ENCODE measurements around the gene GALNT18. TPM values are rescaled to one million over a fixed set of nuclear protein-coding genes. Genes with fewer than 3 reads are reported as not detected.
A peak's percentile ranks its signal among the peaks of the same experiment; 100 is the strongest.

Gene GALNT18
- total RNA-seq, 1 donor from 2014 or later = 39.8 TPM

- no peaks in the 10 kb centered on the region for H3K27me3 Mint-ChIP-seq (ENCODE audit: unreplicated experiment)
Measured at GRCh38 chr11:11577932-11578911, 43.6 kb downstream of the GALNT18 start.

DNA sequence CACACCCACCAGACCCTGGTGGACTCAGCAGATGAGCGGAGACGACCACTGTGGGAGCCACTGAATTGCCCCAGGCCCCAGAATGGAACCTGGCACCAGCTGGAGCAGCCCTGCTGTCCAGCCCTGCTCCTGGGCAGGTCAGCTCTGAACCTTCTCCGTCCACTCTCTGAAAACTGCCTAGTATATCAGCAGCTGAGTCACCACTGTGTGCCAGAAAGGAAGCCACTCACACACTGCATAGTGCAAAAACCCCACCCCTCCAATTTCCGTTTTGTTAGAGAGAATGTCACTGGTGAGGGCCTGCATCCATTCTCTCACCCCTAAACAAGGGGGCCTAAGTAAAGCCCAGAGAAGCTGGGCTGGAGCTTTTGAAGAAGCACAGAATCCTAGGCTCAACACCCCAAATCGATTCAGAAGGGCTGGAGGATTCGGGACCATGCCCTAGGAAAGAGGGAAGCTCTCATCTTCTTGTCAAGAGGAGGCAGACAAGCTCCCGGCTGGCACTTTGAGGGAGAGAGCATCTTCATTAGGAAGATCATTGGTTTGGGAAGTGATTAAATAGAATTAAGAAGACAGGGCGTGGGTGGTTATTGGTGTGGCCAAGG is 44.5 kb downstream of the GALNT18 start:
- peaks cover 1% of the 10 kb centered on the region for H3K36me3 Mint-ChIP-seq (ENCODE audit: unreplicated experiment)
- H3K4me3 Mint-ChIP-seq (ENCODE audit: unreplicated experiment) = no peak overlapping the region
- no peaks in the 10 kb centered on the region for H3K9me3 Mint-ChIP-seq (ENCODE audit: unreplicated experiment)
- no peak overlapping the region for H3K27ac Mint-ChIP-seq (ENCODE audit: unreplicated experiment)
- DNase-seq (ENCODE audit: extremely low spot score, unreplicated experiment) = peak; percentile 63
- peaks cover 31% of the 10 kb centered on the region for H3K4me1 Mint-ChIP-seq (ENCODE audit: unreplicated experiment)
- H3K27me3 Mint-ChIP-seq (ENCODE audit: unreplicated experiment) = no peaks in the 10 kb centered on the region
- TF ChIP-seq, protein P1, sequence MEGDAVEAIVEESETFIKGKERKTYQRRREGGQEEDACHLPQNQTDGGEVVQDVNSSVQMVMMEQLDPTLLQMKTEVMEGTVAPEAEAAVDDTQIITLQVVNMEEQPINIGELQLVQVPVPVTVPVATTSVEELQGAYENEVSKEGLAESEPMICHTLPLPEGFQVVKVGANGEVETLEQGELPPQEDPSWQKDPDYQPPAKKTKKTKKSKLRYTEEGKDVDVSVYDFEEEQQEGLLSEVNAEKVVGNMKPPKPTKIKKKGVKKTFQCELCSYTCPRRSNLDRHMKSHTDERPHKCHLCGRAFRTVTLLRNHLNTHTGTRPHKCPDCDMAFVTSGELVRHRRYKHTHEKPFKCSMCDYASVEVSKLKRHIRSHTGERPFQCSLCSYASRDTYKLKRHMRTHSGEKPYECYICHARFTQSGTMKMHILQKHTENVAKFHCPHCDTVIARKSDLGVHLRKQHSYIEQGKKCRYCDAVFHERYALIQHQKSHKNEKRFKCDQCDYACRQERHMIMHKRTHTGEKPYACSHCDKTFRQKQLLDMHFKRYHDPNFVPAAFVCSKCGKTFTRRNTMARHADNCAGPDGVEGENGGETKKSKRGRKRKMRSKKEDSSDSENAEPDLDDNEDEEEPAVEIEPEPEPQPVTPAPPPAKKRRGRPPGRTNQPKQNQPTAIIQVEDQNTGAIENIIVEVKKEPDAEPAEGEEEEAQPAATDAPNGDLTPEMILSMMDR (IDR thresholded peaks at IDR 0.05) = no peak

More at GRCh38 chr11:11577932-11578911, 43.6 kb downstream of the GALNT18 start:
- peak; percentile 56 for DNase-seq (ENCODE audit: extremely low spot score, unreplicated experiment)
- H3K4me3 Mint-ChIP-seq (ENCODE audit: unreplicated experiment) = no peak overlapping the region
- TF ChIP-seq, protein P1 (IDR thresholded peaks at IDR 0.05) = no peak
- H3K27ac Mint-ChIP-seq (ENCODE audit: unreplicated experiment) = no peak overlapping the region
- H3K9me3 Mint-ChIP-seq (ENCODE audit: unreplicated experiment) = no peaks in the 10 kb centered on the region
- H3K4me1 Mint-ChIP-seq (ENCODE audit: unreplicated experiment) = peaks cover 35% of the 10 kb centered on the region
- H3K36me3 Mint-ChIP-seq (ENCODE audit: unreplicated experiment) = peaks cover 1% of the 10 kb centered on the region

DNA sequence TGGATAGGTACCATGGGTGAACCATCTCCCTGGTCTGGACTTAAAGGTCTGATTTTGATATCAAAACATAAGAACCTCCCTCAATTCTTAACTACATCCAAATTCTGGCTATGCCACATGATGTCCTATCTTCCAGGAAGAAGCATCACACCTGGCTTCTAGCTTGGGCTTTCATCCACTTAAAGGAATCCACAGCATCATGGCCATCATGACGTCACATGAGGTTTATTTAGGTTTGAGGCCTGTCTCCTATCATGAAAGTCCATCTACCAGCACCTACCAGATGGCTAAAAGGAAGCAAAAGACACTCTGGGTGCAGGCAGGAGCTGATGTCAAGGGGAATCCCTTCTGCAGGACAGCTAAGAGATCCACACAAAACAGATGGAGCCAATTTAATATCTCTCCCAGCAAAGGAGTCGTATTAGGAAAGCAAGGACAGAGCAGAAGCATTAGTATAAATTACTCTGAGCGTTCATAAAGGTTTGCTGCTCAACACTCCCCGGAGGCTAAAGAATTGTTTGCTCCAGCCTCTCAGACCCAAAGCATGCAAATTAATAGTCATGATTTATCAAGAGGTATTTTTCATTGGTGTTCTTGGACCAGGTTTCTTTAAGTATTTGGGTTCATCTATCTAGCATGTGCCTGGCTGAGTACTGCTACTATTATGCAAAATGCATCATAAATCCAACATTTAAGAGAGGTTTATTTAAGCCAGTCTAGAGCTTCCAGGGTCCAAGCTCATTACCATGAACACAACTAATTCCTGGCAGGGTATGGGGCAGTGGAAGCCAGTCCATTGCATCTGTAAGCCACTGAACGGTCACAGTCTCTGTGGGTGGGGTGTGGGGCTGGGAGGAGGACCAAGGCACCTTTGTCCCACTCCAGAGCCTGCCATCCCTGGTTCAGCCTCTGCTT is 47.2 kb downstream of the GALNT18 start:
- no peaks in the 10 kb centered on the region for H3K9me3 Mint-ChIP-seq (ENCODE audit: unreplicated experiment)
- DNase-seq (ENCODE audit: extremely low spot score, unreplicated experiment) = peak; percentile 23
- H3K27ac Mint-ChIP-seq (ENCODE audit: unreplicated experiment) = no peak overlapping the region
- TF ChIP-seq, protein P1 (IDR thresholded peaks at IDR 0.05) = no peak
- H3K36me3 Mint-ChIP-seq (ENCODE audit: unreplicated experiment) = peaks cover 1% of the 10 kb centered on the region
- H3K4me1 Mint-ChIP-seq (ENCODE audit: unreplicated experiment) = peaks cover 29% of the 10 kb centered on the region
- H3K4me3 Mint-ChIP-seq (ENCODE audit: unreplicated experiment) = no peak overlapping the region
- H3K27me3 Mint-ChIP-seq (ENCODE audit: unreplicated experiment) = no peaks in the 10 kb centered on the region

DNA sequence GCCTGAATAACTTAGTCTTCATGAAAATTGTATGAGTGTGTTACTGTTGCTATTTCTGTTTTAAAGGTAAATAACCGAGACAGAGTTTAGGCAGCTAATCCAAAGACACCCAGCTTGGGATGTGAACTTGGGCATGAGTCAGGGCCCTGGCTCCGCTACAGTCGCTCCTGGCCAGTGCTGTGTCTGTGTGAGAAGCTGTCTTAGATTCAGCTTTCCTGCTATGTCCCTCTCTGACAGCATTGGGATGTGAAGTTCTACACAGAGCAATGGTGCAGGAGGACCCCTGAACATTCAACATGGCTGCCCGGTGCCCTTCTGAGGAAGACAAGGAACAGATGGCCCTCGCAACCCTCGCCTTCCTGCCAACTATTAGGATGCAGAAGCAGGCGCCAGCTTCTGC is 49.4 kb downstream of the GALNT18 start:
- H3K27ac Mint-ChIP-seq (ENCODE audit: unreplicated experiment) = no peak overlapping the region
- DNase-seq (ENCODE audit: extremely low spot score, unreplicated experiment) = no peak
- peaks cover 28% of the 10 kb centered on the region for H3K4me1 Mint-ChIP-seq (ENCODE audit: unreplicated experiment)
- TF ChIP-seq, protein P1 (IDR thresholded peaks at IDR 0.05) = no peak
- no peaks in the 10 kb centered on the region for H3K27me3 Mint-ChIP-seq (ENCODE audit: unreplicated experiment)
- H3K36me3 Mint-ChIP-seq (ENCODE audit: unreplicated experiment) = peaks cover 1% of the 10 kb centered on the region
- no peaks in the 10 kb centered on the region for H3K9me3 Mint-ChIP-seq (ENCODE audit: unreplicated experiment)
- H3K4me3 Mint-ChIP-seq (ENCODE audit: unreplicated experiment) = no peak overlapping the region
